NCI-H1417 treated with DMSO at 0.1 percent for 48 hours (cell line): ENCODE data around the gene APOM.

Source experiments
- DNase-seq: peaks from one replicate; lab custom pipeline; 2025; lab: John Stamatoyannopoulos, UW

Gene APOM

DNA sequence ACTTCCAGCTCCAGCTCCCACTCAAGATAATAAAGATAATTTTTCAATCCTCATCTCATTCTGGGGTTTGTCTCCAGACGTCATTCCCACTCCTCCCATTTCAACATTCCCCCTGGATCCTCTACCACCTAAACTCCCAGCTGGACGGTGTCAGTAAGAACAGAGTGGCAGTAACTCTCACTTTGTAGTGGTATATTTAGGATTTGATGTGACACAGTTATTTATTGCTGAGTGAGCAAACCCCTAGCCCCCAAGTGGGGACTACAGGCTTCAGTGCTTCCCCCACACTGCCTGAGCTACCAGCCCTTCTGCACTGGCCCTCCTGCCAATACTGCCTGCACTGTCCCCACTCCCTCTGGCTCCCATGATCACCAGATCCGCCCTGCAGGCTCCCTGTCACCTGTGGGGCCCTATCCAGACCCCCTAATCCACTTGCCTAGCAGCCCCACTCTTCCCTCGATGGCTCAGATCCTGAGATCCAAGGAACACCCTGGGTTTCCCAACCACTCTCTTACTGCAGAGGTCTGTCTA is 2.5 kb downstream of the APOM start:
- DNase-seq = no peak

GRCh38 chr6:31658983-31659648 is 3.4 kb downstream of the APOM start:
- no peak for DNase-seq

- DNase-seq = no peak
These were observed 4.1 kb downstream of the APOM start for GRCh38 chr6:31659649-31660380.

DNA sequence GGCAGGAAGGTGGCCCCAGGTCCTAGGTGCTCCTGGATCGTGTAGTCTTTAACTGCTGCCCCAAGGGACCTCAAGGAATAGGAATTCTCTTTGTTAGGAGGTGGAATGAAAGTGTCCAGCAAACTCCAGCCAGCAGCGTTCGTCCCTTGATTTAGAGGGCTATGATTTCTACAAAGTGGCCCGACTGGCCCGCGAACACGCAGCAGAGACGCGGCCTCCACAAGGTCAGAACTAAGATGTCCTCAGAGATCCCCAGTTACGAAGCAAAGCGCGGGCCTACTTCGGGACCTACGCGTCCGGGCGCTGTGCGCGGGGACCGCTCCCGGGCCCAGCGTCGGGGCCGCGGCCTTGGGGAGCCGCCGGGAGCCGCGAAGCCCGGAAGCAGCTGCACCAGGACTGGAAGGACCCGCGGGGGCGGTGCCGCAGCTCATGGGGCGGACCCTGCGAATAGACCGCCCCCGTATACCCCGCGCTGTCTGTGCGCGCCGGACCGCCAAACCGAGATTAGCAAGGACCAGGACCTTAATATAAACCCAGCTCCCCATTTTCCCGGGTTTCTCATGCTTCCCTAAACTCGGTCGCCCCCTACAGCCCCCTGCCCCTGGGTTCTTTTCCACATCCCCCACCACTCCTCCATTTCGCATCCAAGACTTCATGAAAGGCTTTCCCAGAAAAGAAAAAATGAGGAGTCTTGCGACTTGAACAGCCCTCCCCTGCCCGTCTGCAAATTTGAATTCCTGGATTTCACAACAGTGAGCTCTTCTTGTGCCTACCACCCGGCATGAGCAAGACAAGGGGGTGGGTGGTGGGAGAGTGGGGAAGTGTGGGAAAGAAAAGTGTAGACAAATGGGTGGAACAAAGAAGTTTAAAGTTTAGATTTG is 4.9 kb downstream of the APOM start, which contains the start of gene C6orf47:
Gene C6orf47 (minus strand): TSS at position 398 of the 881 bp plus-strand sequence. CDS start 831 bp downstream, outside the sequence.
- peak; percentile 17 for DNase-seq

DNA sequence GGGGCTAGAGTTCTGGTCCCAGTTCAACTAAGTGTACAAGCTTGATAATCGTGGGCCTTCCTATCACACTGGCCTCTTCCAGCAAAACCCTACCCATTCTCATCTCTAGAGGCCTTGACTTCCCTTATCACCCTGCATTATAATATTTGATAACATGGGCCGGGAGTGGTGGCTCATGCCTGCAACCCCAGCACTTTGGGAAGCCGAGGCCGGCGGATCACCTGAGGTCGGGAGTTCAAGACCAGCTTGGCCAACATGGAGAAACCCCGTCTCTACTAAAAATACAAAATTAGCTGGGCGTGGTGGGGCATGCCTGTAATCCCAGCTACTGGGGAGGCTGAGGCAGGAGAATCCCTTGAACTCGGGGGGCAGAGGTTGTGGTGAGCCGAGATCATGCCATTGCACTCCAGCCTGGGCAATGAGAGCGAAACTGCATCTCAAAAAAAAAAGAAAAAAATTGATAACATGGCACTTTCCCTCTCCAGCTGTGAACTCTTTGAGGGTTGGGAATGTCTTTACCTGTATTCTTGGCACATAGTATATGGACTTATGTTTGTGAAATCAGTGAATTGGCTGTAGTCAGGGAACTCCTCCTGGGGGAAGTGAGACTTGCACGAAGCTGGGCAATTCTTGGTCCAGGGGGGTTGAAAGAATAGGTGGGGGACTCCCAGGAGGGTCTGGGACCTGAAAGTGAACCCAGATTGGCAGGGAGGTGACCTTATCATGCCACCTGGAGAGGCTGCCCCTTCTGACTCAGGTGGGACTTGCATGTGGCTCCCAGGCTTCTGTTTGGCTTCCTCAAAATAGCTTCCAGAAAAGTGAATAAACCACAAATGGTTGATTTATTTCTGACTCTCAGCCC is 5.8 kb downstream of the APOM start:
- DNase-seq = no peak

GRCh38 chr6:31662124-31662723 is 6.5 kb downstream of the APOM start:
- DNase-seq = no peak

DNA sequence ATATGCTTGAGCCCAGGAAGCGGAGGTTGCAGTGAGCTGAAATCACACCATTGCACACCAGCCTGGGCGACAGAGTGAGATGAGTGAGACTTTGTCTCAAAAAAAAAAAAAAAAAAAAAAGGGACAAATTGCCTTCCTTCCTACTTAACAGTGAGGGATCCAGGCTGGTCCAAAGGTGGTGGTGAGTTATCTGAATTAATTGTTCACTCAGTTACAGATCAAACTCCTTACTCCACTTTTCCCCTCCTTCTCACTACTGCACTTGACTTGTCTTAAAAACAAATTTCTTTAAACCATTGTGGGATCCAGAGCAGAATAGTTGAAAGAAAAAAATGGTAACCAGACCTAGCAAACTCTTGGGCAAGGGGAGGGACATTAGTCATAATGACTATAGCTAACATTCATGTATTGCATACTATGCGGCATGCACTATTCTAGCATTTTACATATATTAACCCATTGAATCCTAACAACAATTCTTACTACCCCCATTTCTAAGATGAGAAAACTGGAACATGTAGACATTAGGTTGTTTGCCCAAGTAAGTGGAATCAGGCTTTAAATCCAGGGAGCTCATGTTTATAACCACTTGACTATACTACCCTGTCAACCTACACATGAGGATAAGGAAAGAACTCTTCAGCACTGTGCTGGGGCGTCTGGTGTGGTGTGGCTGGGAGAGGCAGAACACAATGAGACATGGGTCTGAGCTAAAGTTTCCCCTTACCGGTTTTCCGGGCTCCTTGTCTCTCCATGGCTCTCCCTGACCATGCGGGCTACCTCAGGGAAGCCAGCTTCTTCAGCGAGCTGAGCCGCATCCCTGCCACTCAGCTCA is 7.6 kb downstream of the APOM start:
- DNase-seq = no peak

- no peak for DNase-seq
These were observed 8.5 kb downstream of the APOM start for GRCh38 chr6:31663961-31664789.

GRCh38 chr6:31664790-31665500 is 9.3 kb downstream of the APOM start, which contains the start of gene GPANK1:
GPANK1 (minus strand) TSS chr6:31664997; CDS start chr6:31664478, 519 bp downstream.
- peak; percentile 74 for DNase-seq

DNA sequence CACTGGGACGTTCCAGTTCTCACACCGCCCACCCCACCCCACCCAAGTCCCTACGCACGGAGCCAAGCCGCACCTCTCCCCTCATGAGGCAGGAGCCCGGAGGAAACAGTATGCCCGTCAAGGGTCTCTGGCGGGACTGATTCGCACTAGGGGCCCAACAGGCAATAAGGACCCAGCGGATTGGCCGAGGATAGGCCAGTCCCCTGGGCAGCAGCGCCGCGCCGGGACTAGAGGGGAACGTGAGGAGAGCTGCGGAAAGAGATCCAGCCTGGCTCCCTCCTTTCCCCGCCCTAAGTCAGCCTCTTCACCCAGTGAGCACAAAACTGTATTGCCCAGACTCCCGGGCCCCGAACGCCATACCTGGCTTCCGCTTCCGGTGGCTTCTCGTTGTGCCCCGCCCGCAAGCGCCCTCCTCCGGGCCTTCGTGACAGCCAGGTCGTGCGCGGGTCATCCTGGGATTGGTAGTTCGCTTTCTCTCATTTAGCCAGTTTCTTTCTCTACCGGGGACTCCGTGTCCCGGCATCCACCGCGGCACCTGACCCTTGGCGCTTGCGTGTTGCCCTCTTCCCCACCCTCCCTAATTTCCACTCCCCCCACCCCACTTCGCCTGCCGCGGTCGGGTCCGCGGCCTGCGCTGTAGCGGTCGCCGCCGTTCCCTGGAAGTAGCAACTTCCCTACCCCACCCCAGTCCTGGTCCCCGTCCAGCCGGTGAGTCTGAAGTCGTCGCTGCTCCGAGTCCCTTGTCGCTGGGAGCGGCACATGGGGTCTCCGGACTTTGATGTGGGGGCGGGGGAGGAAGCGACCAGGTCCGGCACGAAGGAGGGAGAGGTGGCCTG is 10.0 kb downstream of the APOM start, which contains the start of gene CSNK2B:
Gene CSNK2B (plus strand): TSS at position 580 of the 836 bp plus-strand sequence. CDS start 752 bp downstream, outside the sequence.
- peak; percentile 92 for DNase-seq

DNA sequence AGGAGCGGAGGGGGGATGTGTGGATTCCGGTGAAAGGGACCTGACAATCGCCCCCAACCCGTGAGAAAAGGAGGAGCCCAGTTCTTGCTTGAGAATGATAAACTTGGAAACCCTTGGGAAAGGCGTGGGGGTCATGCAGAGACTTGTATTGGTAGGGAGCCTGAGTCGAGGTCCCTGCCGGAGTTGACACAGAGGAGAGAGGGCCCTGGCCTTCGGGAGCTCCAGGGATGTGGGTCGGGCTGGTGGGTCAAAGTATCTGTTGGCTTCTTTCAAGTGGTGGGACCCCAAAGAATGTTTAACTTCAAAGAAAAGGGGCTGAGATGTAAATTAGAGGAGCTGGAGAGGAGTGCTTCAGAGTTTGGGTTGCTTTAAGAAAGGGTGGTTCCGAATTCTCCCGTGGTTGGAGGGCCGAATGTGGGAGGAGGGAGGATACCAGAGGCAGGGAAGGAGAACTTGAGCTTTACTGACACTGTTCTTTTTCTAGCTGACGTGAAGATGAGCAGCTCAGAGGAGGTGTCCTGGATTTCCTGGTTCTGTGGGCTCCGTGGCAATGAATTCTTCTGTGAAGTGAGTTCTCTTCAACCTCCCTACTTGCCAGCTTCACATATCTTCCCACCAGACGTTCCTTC is 10.8 kb downstream of the APOM start:
- no peak for DNase-seq

DNA sequence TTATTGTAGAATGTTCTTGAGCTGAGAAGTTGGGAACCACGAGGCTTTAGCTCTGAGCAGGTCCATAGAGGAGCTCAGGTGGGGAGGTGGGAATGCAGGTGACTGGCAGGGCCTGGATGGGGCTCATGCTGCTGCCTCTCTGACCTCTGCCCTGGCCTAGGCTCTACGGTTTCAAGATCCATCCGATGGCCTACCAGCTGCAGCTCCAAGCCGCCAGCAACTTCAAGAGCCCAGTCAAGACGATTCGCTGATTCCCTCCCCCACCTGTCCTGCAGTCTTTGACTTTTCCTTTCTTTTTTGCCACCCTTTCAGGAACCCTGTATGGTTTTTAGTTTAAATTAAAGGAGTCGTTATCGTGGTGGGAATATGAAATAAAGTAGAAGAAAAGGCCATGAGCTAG is 14.0 kb downstream of the APOM start, which contains the start of gene LY6G5B:
Gene LY6G5B (plus strand): TSS at position 301 of the 400 bp plus-strand sequence. CDS start 975 bp downstream, outside the sequence.
- DNase-seq = no peak

DNA sequence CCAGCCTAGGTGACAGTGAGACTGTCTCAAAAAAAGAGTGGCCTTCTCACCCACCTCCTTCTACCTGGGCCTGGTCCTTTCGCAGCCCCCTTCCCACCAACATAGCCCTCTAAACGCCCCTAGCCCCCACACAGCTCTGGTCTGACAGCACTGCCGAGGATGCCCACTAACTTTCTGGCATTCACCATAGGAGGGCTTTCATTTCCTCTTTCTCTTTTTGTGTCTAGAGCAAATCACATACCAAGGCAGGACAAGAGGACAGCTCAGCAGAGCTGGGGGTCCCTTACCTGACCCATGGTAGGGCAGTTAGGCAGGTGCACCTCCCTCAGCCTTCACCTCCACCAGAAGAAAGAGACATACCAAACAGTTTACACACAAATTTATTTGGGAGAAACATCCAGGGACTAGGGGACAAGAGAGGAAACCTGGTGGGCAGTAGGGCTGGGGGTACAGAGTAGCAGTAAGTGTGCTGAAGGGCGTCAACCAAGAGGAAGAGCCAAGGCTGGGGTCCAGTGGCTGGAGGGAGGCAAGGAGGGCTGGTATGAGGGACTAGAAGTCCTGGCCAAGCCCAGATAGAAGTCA is 20.7 kb downstream of the APOM start:
- DNase-seq = no peak

GRCh38 chr6:31676904-31677303 is 21.2 kb downstream of the APOM start:
- DNase-seq = no peak

DNA sequence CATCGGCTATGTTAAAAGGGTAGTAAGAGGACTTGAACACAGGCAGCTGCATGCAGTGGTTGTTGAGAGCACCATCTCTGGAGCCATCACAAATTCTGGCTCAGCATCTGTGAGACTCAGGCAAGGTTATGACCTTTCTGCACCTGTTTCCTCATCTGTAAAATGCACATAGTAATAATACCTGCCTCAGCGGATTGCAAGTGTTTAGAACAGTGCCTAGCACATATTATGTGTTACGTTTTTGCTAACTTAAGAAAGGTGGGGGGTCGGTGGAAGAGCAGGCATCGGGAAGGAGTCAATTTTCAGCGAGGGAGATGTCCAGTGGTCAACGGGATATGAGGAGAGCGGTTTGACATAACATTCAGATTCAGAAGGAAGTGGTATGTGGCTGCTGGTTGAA is 22.3 kb downstream of the APOM start:
- no peak for DNase-seq
